Hematopoietic multipotent progenitor cell (in vitro differentiated cells): ENCODE measurements around the gene ZNF678. TPM values are rescaled to one million over a fixed set of nuclear protein-coding genes. Genes with fewer than 3 reads are reported as not detected.

Experiments
- DNase-seq, 3 donors: peaks; one replicate each; pipeline ENCODE4 v3.0.0-alpha.2; 2011 to 2015; ENCODE audit warnings: low read depth in 2 of 3, low spot score in 2 of 3
- total RNA-seq: library from RNA; depleted of rRNA; stranded (reverse); fragments of >200 nt; gene quantifications from one replicate; pipeline ENCODE4 v1.2.3, GENCODE V29; 2012

Gene ZNF678
- total RNA-seq, result 14.8 TPM

DNA sequence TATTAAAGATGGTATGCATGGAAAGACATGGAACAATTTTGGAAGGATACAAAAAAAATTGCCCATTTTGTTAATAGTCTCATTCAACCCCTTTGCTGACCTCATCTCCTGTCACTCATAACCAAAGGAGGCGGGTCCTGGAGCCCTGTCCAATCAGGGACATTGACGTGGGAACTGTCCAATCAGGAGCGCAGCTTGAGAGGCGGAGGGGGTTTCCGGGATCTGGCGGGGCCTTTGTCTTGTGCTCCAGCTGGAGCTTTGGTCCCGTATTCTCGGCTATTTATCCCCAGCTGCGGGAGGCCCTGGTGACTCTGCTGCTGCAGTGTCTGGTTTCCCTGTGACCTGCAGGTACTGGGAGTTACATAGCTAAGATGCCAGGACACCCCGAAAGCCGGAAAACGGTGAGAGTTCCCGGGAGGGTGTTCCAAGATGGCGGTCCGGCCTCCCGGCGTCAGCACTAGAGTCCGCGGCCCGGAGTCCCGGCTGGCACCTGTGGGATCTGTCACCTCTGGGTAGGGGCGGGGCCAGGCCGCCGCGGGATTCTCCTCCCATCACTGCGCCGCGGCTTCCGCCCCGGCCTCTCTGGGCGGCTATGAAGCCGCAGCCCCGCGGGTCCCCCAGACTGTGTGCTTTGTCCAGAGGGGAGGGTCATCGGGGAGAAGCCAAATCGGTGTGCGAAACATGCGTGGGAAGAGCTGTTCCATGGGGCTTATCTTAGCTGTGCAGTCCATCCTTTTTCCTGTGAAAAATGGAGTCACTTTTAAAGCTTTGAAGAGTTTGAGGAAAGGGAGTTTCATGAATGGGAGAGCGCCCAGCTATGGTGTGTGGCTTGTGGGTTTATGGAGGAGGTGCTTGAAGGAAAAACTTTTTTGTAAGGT, at the start of gene ZNF678:
Gene ZNF678 (plus strand): TSS at position 233 of the 878 bp plus-strand sequence. CDS start 87,436 bp downstream, outside the sequence.
- DNase-seq, result peak; percentile 61 to 98 (median 95)

DNA sequence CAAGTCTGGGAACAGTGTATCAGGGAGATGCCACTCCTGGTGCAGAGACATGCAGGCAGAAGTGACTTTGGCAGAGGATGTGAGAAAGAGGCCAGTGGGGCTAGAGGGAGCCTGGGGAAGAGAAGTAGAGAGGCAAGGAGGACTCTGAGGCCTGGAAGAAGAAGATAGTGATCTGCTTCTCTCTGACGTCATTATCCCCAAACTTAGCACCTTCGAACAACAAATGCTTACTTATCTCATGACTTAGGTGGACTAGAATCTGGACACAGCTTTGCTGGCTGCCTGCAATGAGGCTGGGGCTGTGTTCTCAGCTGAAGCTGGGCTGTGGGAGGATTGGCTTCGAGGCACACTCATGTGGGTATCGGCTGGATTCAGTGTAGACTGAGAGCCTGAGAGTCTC, 44.5 kb upstream of the ZNF678 start:
- DNase-seq, result no peak

DNA sequence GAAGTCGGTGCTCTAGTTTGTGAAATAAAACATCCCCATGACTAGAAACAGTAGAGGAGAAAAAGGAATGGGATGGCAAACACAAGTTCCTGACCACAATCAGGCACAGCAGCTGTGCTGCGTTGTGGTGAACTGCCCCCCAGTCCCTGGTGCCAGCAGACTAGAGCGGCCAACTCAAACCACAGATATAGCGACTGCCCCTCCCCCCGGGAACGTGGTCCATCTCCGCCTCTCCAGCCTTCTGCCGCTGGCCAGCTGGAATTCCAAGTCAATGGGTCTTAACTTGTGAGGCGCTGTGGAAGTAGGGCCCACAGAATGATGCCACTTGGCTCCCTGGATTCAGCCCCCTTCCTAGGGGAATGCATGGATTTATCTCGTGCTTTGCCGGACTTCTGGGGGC, 41.6 kb upstream of the ZNF678 start:
- DNase-seq, result no peak

DNA sequence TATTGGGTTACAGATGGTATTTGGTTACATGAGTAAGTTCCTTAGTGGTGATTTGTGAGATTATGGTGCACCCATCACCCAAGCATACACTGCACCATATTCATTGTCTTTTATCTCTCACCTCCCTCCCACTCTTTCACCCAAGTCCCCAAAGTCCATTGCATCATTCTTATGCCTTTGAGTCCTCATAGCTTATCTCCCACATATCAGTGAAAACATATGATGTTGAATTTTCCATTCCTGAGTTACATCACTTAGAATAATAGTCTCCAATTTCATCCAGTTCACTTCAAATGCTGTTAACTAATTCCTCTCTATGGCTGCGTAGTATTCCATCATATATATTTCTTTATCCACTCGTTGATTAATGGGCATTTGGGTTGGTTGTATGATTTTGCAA, 36.8 kb upstream of the ZNF678 start:
- no peak for DNase-seq

DNA sequence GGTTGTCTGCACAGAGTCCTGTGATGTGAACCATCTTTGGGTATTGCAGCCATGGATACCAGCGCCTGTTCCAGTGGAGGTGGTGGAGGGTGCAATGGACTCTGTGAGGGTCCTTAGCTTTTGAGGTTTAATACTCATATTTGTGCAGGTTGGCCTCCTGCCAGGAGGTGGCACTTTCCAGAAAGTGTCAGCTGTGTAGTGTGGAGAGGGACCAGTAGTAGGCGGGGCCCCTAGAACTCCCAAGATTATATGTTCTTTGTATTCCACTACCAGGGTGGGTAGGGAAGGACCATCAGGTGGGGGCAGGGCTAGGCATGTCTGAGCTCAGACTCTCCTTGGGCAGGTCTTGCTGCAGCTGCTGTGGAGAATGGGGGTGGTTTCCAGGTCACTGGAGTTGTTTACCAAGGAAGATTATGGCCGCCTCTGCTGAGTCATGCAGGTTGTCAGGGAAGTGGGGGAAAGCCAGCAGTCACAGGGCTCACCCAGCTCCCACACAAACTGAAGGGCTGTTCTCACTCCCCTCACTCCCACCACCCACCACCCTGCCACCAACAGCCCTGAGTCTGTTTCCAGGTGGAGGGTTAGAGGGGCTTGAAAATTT, 31.2 kb upstream of the ZNF678 start:
- no peak for DNase-seq

DNA sequence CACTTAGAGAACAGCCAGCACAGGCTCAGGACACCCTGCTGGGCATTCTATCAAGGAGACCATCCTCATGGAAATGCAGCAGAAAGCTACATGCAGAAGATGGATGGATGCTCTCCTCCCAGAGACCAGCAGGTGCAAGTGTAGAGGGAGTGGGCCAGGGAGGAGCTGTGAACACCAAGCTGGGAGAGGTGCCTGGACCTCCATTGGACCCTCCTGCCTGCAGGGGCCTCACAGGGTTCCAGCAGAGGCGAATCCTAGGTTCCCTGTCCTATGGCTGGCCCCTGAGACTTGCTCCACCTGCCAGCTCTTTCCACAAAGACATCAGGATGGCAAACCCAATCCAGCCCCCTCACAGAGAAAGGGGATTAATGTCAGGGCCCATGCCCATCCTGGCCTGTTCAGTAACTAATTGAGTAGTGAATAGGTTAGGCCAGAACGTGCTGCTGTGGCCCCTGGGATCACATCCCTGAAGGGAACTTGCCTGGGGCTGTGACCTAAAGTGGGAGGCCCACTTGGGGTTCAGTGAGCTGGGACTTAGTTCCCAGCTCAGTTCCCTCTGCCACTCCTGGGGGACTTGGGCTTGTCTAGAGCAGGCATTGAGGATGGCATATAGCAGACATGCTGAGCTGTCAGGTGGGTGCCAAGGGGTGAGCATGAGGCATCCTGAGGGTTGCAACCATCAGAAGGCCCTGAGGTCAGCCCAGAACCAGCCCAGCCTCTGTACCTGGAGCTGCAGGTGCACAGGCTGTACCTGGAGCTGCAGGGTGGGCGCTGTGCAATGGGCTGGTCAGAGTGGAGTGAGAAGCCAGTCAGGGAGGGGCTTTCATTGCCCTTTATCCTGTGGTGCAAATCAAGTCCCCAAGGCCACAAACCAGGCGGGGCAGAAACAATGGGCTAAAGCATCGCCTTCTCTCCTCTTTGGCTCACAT, 22.9 kb upstream of the ZNF678 start:
- no peak for DNase-seq

DNA sequence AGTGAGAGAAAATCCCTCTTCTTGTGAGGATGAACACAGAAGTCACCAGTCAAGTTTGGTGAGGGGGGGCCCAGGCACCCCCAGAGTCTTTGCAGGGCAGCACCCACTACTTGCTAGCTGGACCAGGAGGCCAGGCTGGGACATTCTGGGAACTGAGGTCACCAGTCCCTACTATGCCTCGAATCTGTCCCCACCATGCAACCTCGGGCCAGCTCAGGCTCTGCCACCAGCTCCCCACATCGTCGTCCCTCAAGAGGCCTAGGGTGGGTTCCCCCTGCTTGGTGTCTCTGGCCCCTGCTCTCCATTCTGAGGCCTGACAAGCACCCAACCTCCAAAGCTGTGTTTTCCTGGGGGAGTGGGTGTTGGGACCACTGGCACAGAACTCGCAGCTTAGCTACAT, 22.2 kb upstream of the ZNF678 start:
- no peak for DNase-seq

DNA sequence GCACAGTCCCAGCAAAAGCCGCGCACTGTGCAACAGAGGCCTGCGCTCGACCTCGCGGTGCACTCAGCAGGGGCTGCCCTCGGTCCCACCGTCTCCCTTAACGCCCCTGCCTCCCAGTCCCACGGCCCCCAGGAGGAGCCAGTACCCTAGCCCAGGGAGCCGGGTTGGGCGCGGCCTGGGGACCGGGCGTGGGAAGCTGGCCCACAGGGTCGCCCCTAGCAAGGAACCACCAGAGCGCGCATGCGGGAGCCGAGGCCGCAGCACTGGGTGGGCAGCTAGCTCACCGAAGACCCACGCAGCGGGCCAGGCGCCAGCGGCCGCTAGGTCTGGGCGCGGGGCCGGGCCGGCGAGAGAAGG, 21.6 kb upstream of the ZNF678 start:
- DNase-seq, result peak in 1 of 3 donors; percentile 16

DNA sequence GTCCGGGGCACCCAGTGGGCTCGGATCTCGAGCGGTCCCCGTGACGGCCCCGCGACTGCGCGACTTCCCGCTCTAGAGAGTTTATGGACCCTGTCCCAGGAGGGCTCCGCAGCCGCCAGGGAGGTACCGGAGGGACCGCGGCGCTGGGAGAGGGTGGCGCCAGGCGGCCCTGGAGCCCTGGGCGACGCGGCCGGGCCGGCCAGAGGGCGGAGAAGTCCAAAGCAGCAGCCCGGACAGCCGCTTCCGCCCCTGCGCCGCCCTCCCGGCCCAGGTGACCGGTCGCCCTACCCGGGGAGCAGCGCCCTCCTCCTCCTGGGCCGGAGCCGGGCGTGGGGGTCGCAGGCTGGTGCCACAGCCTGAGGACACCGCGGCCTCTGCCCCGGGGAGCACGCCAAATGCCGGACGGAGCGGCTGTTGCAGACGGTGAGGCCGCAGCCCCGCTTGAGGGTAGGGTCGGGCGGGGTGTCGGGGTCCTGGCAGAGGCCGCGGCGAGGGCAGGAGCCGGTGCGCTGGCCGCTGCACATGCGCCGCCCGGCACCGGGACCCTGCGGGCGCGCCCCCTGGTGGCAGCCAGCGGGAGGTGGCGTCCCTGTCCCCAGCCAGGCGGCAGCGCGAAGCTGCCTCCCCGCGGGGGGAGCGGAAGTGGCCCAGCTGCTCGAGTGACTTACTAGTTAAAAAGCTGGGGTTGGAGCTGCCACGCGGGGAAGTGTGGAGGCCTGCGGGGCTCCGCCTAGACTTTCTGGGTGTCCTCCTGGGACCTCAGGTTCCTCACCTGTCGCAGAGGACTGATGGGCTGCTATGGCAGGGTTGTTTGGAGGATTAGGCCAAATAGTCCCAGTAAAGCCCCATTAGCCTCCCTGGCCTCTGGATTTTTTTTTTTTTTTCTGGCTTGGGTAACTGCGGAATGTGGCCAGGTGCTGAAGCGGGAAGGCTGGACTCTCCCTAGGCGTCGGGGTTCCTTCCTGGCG, 20.9 kb upstream of the ZNF678 start:
- DNase-seq, result peak; percentile 75 to 93 (median 90)

DNA sequence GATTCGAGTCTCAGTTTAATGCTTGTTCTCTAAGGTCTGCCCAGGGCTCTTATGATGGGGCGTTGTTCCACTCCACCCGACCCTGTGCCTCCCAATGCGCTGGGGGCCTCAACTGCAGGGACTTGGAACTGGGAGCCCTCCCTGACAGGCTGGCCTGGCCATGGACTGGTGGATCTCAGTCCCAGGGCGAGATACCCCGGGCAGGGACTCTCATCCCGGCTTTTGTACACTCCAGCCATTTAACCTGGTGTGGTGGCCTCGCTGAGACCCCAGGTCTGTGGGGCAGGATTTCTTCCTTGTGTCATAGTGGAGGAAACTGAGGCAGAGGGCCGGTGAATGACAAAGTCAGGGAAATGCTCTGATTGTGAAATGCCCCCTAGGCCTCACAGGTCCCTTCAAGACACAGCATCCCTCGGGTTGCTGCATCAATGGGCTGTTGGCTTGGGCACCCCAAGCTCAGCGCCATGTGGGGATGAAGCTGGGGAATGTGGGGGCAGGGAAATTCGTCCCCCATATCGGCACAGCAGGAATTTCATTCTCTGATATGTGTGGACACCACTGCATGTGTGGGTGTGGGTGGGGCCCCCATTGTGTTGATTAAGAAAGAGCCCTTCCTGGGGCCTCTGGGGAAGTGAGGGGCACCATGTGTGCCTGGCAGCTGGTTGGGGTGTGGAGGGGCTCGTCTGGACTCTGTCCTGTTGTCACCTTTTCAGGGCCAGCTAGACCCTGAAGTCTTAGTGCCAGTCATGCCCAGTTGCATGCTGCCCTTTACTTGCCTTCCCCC, 19.9 kb upstream of the ZNF678 start:
- no peak for DNase-seq

DNA sequence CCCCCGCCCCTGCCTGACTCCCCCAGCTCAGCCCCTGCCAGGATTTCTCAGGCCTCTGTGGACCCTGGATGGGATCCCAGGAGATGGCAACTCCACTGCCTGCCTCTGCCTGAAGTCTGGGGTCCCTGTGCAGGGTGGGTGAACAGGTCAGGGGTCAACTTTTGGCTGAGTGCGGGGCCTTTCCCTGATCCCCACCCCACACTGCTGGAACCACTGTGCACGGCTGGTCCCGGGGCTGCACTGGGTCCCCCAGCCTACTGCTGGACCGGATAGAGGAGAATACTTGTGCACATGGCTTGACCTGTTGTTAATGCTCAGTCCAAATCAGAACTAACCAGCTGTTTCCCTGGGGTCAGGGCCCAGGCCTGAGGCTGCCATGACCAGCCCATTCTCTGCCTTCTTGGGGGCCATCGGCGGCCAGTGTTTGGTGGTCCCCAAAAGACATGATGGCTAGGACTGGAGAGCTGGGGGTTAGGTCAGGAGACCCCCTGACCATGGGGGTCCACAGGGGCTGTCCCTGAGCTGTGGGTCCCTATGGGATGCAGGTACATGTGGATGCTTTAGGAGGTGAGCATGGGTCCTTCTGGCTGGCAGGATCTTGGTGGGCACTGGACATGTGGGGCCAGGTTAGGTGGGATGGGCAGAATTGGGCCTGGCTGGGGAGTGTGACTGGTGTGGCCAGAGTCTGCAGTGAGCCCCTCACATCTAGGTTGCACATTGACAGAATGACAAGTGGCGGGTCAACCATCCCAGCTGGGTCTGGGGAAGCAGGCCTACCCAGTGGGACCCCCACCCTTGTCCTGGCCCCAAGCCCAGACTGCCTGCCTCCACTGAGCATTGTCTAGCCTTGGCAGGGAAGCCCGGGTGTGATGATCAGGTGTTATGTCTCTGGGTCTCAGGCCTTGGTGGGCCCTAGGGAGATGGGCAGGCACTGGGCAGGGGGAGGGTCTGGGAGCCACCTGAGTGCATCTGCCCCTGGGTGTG, 19.0 kb upstream of the ZNF678 start:
- DNase-seq, result no peak

DNA sequence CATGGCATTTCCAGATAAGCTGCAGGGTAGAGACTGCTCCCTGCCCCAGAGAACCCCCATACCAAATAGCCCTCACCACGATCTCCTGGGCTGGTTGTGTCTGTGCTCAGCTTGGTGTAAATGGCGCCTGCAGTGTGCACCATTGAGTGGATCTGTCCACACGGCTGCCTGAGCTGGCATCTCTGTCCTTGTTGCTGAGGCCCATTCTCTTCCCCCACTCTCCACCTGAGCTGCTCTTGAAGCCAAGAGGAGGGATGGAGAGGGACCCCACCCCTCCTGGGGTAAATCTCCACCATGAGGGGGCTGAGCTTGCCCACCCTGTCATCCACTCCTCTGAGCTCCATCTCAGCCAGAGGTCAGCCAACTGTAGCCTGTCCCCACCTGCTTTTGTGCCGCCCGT, 18.0 kb upstream of the ZNF678 start:
- DNase-seq, result no peak

DNA sequence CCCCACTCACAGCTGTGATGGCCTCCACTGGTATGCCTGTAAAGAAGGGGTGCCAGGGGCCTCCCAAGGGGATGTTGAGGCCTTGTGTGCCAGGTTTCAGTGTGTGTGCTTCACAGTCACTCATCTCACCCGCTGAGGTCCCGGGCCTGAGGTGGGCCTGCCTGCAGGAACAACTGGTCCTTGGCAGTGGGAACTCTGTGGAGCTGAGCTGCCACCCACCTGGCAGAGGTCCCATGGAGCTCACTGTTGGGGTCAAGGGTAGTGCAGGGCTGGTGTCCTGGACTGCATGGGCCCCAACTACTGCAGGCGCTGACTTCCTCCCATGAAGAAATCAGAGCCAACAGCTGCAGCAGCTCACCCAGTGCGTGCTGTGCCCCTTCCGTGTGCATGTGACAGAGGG, 17.3 kb upstream of the ZNF678 start:
- DNase-seq, result no peak

DNA sequence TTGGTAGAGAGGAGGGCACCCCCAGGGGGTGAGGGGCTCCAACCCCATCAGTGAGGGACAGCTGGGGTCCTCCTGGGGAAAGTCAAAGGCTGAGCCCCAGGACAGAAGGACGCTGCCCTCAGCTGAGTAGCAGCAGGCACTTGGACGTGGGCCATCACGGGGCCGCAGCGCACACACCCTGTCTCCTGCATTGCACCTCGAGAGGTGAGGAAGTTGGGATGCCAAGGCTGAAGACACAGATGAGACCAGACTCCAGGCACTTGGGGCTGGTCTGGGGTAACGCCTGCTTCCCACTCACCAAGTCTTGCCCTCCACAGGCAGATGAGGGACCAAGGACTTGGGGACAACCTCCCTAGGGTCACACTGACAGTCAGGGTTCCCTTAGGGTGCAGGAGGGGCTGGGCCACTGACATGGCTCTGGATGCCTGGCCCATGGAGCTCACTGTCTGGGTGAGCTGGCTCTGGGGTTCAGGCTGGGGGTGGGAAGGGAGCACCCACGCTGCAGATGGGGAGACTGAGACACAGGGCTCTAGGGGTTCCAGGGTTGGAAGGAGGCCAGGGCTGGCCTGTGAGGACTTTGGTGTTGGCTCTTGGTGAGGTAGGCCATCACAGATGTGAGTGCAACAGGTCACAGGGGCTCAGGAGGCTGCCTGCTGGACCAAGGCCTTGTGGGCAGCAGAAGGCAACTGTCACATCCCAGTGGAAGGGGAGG, 16.6 kb upstream of the ZNF678 start:
- DNase-seq, result no peak

DNA sequence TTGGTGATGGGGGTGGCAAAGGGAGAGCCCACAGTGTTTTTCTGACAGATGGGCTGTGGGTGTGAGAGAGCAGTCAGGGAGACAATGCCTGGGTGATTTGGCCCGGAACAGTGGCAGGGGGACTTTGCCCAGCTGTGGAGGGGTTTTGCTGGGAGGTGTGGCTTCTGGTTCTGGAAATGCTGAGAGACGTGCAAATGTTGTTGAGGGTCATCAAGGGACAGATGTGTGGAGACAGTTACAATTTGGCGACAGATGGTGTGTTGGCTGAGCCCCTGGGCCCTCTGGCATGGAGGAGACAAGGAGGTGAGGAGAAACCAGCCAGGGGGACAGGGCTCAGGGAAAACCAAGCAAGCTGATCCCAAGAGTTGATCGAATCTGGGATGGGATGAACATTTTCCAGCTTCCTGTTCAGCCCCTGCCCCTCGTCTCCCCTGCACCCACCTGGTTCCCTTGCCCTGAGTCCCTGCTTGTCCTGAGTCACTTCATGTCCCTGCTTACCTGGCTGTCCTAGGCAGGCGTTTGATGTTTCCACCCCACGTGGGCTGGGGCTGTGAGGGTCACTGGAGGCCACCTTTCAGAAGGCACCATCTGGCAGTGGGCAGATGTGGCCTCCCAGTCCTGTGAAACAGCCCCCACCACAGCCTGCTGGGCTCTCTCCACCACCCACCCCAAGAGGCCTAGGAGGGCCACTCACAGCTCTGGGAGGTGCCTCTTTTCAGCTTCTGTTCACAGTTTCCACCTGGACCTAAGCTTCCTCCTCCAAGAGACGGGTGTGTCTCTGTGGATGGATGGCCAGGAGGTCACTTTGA, 15.8 kb upstream of the ZNF678 start:
- DNase-seq, result no peak

DNA sequence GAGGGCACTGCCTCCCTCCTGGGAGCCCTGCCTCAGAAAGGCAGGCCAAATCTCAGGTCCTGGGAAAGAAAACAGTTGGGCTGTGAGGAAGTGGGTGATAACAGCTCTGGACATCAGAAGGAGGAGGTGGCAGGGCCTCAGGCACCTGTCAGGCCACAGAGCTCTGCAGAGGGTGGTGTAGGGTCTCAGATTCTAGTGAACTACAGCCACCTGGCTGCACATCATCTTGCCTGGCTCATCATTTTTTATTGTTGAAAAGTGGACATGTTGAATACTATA, 15.3 kb upstream of the ZNF678 start:
- no peak for DNase-seq

DNA sequence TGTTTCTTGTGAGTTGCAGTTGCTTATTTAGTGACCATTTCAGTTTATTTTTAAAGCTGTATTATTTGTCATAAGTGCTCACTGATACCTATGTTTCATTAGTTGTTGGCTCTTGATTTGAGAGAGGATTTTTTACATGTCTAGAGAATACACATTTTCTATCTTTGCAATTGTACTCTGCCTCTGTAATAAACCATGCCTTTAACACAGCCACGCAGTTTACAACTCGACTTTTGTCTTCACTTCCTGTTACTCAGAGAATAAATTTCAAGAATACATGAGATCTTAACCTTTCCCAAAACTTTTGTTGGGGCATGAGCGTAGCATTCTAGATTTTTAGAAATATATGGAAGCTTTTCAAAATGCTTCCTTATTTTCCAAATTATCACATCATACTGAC, 14.9 kb upstream of the ZNF678 start:
- no peak for DNase-seq
